Measurements from ENCODE around the gene CFAP100.

Gene CFAP100

GRCh38 chr3:126394179-126394976 lies at the start of gene CFAP100:
CFAP100 (plus strand) TSS chr3:126394909; CDS start chr3:126396001, 1,092 bp downstream.
- no peak for DNase-seq

GRCh38 chr3:126345231-126345630 lies 49.5 kb upstream of the CFAP100 start:
- DNase-seq, result no peak

GRCh38 chr3:126345641-126346460 lies 48.9 kb upstream of the CFAP100 start:
- no peak for DNase-seq

- no peak for DNase-seq
Measured at GRCh38 chr3:126346466-126346865, 48.2 kb upstream of the CFAP100 start.

- DNase-seq, result no peak
Measured at GRCh38 chr3:126347543-126348161, 47.1 kb upstream of the CFAP100 start.

- no peak for DNase-seq
Measured at GRCh38 chr3:126348308-126348920, 46.3 kb upstream of the CFAP100 start.

- DNase-seq, result no peak
Measured at GRCh38 chr3:126349071-126349470, 45.6 kb upstream of the CFAP100 start.

GRCh38 chr3:126349611-126350501 lies 44.9 kb upstream of the CFAP100 start:
- no peak for DNase-seq

GRCh38 chr3:126350502-126351085 lies 44.1 kb upstream of the CFAP100 start:
- DNase-seq, result no peak

- no peak for DNase-seq
Measured at GRCh38 chr3:126351086-126351770, 43.5 kb upstream of the CFAP100 start.

- DNase-seq, result no peak
Measured at GRCh38 chr3:126351771-126352475, 42.8 kb upstream of the CFAP100 start.

GRCh38 chr3:126352476-126353454 lies 41.9 kb upstream of the CFAP100 start:
- DNase-seq, result no peak

- DNase-seq, result no peak
Measured at GRCh38 chr3:126353694-126354321, 40.9 kb upstream of the CFAP100 start.

GRCh38 chr3:126354776-126355175 lies 39.9 kb upstream of the CFAP100 start:
- no peak for DNase-seq

GRCh38 chr3:126355251-126355650 lies 39.5 kb upstream of the CFAP100 start:
- DNase-seq, result no peak

- DNase-seq, result no peak
Measured at GRCh38 chr3:126355777-126356372, 38.8 kb upstream of the CFAP100 start.

GRCh38 chr3:126356373-126357264 lies 38.1 kb upstream of the CFAP100 start:
- DNase-seq, result peak; percentile 8
